ENCODE data around the gene RGL4. TPM values are rescaled to one million over a fixed set of nuclear protein-coding genes. Genes with fewer than 3 reads are reported as not detected.
"Not testable (repeated sequence)": the region's sequence is repeated elsewhere in the genome, so short reads cannot be mapped to it uniquely, and the experiment has no call there.

Gene RGL4
- polyA plus RNA-seq, 3 donors from 2014 or later: 40.6 to 47.8 (median 42.8) TPM

GRCh38 chr22:23673826-23674690 is 16.8 kb upstream of the RGL4 start:
- Mint-ChIP-seq H3K4me1 (peaks cover 50 to 53% of the 10 kb centered on the region in 2 donors), H3K27me3 (ENCODE audit: low read depth in 3 of 3) (peaks cover 0 to 3% (median 2%) of the 10 kb centered on the region in 3 donors), H3K27ac (peak overlapping the region; percentile 24 to 82 (median 64)), H3K4me3 (peak overlapping the region in 1 of 5 donors; percentile 30), H3K9me3 (no peaks in the 10 kb centered on the region), H3K36me3 (peaks cover 0 to 2% (median 0%) of the 10 kb centered on the region in 3 donors)
- DNase-seq: no peak

- peak overlapping the region in 2 of 5 donors; percentile 8 to 58 for H3K4me3 Mint-ChIP-seq
These were observed 15.8 kb upstream of the RGL4 start for GRCh38 chr22:23674886-23675501.

GRCh38 chr22:23675502-23676415 is 15.1 kb upstream of the RGL4 start:
- peaks cover 0 to 3% (median 2%) of the 10 kb centered on the region in 3 donors for H3K27me3 Mint-ChIP-seq (ENCODE audit: low read depth in 3 of 3)
- peak overlapping the region; percentile 31 to 88 (median 79) for H3K27ac Mint-ChIP-seq
- peak overlapping the region; percentile 15 to 58 (median 53) for H3K4me3 Mint-ChIP-seq
- H3K4me1 Mint-ChIP-seq: peaks cover 50 to 68% of the 10 kb centered on the region in 2 donors
- no peaks in the 10 kb centered on the region for H3K9me3 Mint-ChIP-seq
- H3K36me3 Mint-ChIP-seq: peaks cover 5 to 8% (median 6%) of the 10 kb centered on the region in 3 donors
- DNase-seq: peak; percentile 57 to 71 (median 67)

More at GRCh38 chr22:23674886-23675501, 15.8 kb upstream of the RGL4 start:
- H3K27me3 Mint-ChIP-seq (ENCODE audit: low read depth in 3 of 3); H3K36me3 Mint-ChIP-seq; DNase-seq; H3K9me3 Mint-ChIP-seq: not testable (repeated sequence)
- peak overlapping the region; percentile 31 to 88 (median 81) for H3K27ac Mint-ChIP-seq
- H3K4me1 Mint-ChIP-seq: peaks cover 50 to 62% of the 10 kb centered on the region in 2 donors

- peaks cover 6 to 14% (median 13%) of the 10 kb centered on the region in 3 donors for H3K36me3 Mint-ChIP-seq
- not testable (repeated sequence) for DNase-seq; H3K9me3 Mint-ChIP-seq; H3K27me3 Mint-ChIP-seq (ENCODE audit: low read depth in 3 of 3)
- peaks cover 49 to 68% of the 10 kb centered on the region in 2 donors for H3K4me1 Mint-ChIP-seq
- H3K27ac Mint-ChIP-seq: peak overlapping the region; percentile 46 to 88 (median 81)
- peak overlapping the region in 3 of 5 donors; percentile 53 to 58 (median 55) for H3K4me3 Mint-ChIP-seq
These were observed 13.7 kb upstream of the RGL4 start for GRCh38 chr22:23676841-23677700.

GRCh38 chr22:23677701-23677995 is 13.2 kb upstream of the RGL4 start:
- DNase-seq: no peak
- Mint-ChIP-seq H3K36me3 (peaks cover 6 to 19% (median 19%) of the 10 kb centered on the region in 3 donors), H3K27ac (peak overlapping the region; percentile 23 to 83 (median 60))

GRCh38 chr22:23678133-23678532 is 12.7 kb upstream of the RGL4 start:
- Mint-ChIP-seq H3K36me3 (peaks cover 6 to 24% (median 22%) of the 10 kb centered on the region in 3 donors), H3K4me1 (peaks cover 39 to 65% of the 10 kb centered on the region in 2 donors), H3K4me3 (peak overlapping the region in 1 of 5 donors; percentile 1), H3K9me3 (no peaks in the 10 kb centered on the region), H3K27me3 (ENCODE audit: low read depth in 3 of 3) (peaks cover 2 to 3% (median 3%) of the 10 kb centered on the region in 3 donors), H3K27ac (peak overlapping the region in 5 of 6 donors; percentile 23 to 83 (median 78))
- no peak for DNase-seq

More at GRCh38 chr22:23677701-23677995, 13.2 kb upstream of the RGL4 start:
- Mint-ChIP-seq H3K4me3 (peak overlapping the region in 1 of 5 donors; percentile 35), H3K4me1 (peaks cover 44 to 67% of the 10 kb centered on the region in 2 donors), H3K9me3 (no peaks in the 10 kb centered on the region), H3K27me3 (ENCODE audit: low read depth in 3 of 3) (peaks cover 0 to 3% (median 3%) of the 10 kb centered on the region in 3 donors)

- Mint-ChIP-seq H3K36me3 (peaks cover 6 to 27% (median 25%) of the 10 kb centered on the region in 3 donors), H3K27me3 (ENCODE audit: low read depth in 3 of 3) (peaks cover 1 to 3% (median 2%) of the 10 kb centered on the region in 3 donors), H3K4me1 (peaks cover 17 to 40% of the 10 kb centered on the region in 2 donors), H3K4me3 (no peak overlapping the region), H3K9me3 (no peaks in the 10 kb centered on the region), H3K27ac (peak overlapping the region in 1 of 6 donors; percentile 8)
- DNase-seq: no peak
These were observed 9.6 kb upstream of the RGL4 start for GRCh38 chr22:23681026-23681809.

GRCh38 chr22:23682077-23682476 is 8.7 kb upstream of the RGL4 start:
- Mint-ChIP-seq H3K4me3 (no peak overlapping the region), H3K27ac (peak overlapping the region in 4 of 6 donors; percentile 18 to 63 (median 38)), H3K27me3 (ENCODE audit: low read depth in 3 of 3) (peaks cover 2 to 5% (median 2%) of the 10 kb centered on the region in 3 donors), H3K4me1 (peaks cover 12 to 40% of the 10 kb centered on the region in 2 donors), H3K9me3 (no peaks in the 10 kb centered on the region), H3K36me3 (peaks cover 6 to 27% (median 25%) of the 10 kb centered on the region in 3 donors)
- DNase-seq: no peak

GRCh38 chr22:23682827-23683355 is 7.9 kb upstream of the RGL4 start:
- no peak overlapping the region for H3K4me3 Mint-ChIP-seq
- H3K9me3 Mint-ChIP-seq: no peaks in the 10 kb centered on the region
- no peak for DNase-seq
- H3K27ac Mint-ChIP-seq: peak overlapping the region in 2 of 6 donors; percentile 8 to 84
- peaks cover 6 to 27% (median 25%) of the 10 kb centered on the region in 3 donors for H3K36me3 Mint-ChIP-seq
- peaks cover 7 to 36% of the 10 kb centered on the region in 2 donors for H3K4me1 Mint-ChIP-seq
- H3K27me3 Mint-ChIP-seq (ENCODE audit: low read depth in 3 of 3): peaks cover 2 to 5% (median 5%) of the 10 kb centered on the region in 3 donors

- Mint-ChIP-seq H3K27me3 (ENCODE audit: low read depth in 3 of 3) (peaks cover 2 to 5% (median 5%) of the 10 kb centered on the region in 3 donors), H3K4me1 (peaks cover 3 to 31% of the 10 kb centered on the region in 2 donors), H3K9me3 (no peaks in the 10 kb centered on the region), H3K4me3 (no peak overlapping the region), H3K36me3 (peaks cover 6 to 27% (median 25%) of the 10 kb centered on the region in 3 donors), H3K27ac (peak overlapping the region in 2 of 6 donors; percentile 22 to 56)
- no peak for DNase-seq
These were observed 7.3 kb upstream of the RGL4 start for GRCh38 chr22:23683545-23683944.

- Mint-ChIP-seq H3K36me3 (peaks cover 6 to 26% (median 25%) of the 10 kb centered on the region in 3 donors), H3K4me3 (no peak overlapping the region), H3K4me1 (peaks cover 3 to 31% of the 10 kb centered on the region in 2 donors), H3K27ac (peak overlapping the region in 1 of 6 donors; percentile 56), H3K9me3 (no peaks in the 10 kb centered on the region), H3K27me3 (ENCODE audit: low read depth in 3 of 3) (peaks cover 2 to 5% (median 3%) of the 10 kb centered on the region in 3 donors)
- no peak for DNase-seq
These were observed 6.8 kb upstream of the RGL4 start for GRCh38 chr22:23684026-23684425.

Measured in immature natural killer cell (primary cell).